ENCODE results near the gene B3GAT3. TPM values are rescaled to one million over a fixed set of nuclear protein-coding genes. Genes with fewer than 3 reads are reported as not detected.

B3GAT3 gene
- total RNA-seq, 4 donors from 2014 or later = 8.6 to 17.2 (median 12.9) TPM

DNA sequence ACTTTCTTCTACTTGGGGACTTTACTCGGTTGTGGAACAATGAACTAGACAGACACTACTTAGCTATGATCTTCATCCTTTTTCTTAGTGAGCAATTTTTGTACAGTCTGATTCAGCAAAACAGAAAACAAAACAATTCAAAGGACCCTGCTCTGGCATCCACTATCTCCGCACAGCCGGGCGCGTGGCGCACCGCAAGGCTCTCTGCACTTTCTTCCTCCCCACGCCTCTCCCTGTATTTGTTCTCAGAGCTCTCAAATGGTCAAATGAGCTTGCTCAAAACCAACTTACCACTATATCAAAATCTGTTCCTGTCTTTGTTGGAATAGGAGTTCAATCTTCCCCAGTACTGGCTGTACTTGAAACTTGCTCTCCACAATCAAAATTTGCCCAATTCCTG is 55.5 kb downstream of the B3GAT3 start:
- WGBS, 2 donors = 90 to 91% methylated on average over 8 of the region's 8 CpGs
- intact Hi-C loops (cut with DNase I) = no loop called here

More for the DNA sequence above, 55.5 kb downstream of the B3GAT3 start:
- no peak for DNase-seq
- Histone ChIP-seq H3K4me1 (peaks cover under 1 to 54% (median 9%) of the 10 kb centered on the region in 3 donors), H3K4me3 (no peak overlapping the region), H3K9me3 (no peaks in the 10 kb centered on the region), H3K27me3 (no peaks in the 10 kb centered on the region), H3K27ac (peak overlapping the region in 2 of 4 donors; percentile 7 to 36), H3K36me3 (peaks cover 10 to 98% (median 51%) of the 10 kb centered on the region in 3 donors)
- no peak for TF ChIP-seq CTCF (IDR thresholded peaks at IDR 0.05)
- no peak for TF ChIP-seq POLR2A (IDR thresholded peaks at IDR 0.05)

Small RNAs within 50 kb of the gene (small RNA-seq; reads per million reads assigned to genes)
- gene AP001458.1 (0 reads per million in 4 donors), gene MIR6747 (0 to 0.36 (median 0.04) reads per million in 4 donors), gene SNORA57 (0 reads per million in 4 donors)

Other genes with a start within 250 kb of the B3GAT3 start
- gene SCGB1A1, start 203.0 kb downstream of the B3GAT3 start, total RNA-seq = 1 to 10 TPM in 2 of 4 donors, not detected in 2; 5.9 to 6.6 TPM
- 1,000 to 10,000 TPM in 2 of 4 donors, 100 to 1,000 TPM in 2; 695 to 1,250 (median 954) TPM for gene AHNAK, start 75.2 kb downstream of the B3GAT3 start, total RNA-seq
- gene EEF1G, start 48.1 kb downstream of the B3GAT3 start, total RNA-seq = 1,000 to 10,000 TPM; 1,144 to 2,095 (median 1,685) TPM
- gene TUT1, start 30.5 kb downstream of the B3GAT3 start, total RNA-seq = 10 to 100 TPM in 1 of 4 donors, 1 to 10 TPM in 3; 5.0 to 12.7 (median 8.0) TPM
- 100 to 1,000 TPM; 103 to 132 (median 111) TPM for gene MTA2, start 20.1 kb downstream of the B3GAT3 start, total RNA-seq
- 10 to 100 TPM; 34.7 to 58.6 (median 53.6) TPM for gene EML3, start 9.2 kb downstream of the B3GAT3 start, total RNA-seq
- 10 to 100 TPM in 1 of 4 donors, 1 to 10 TPM in 3; 5.5 to 10.8 (median 7.2) TPM for gene ROM1, start 8.7 kb downstream of the B3GAT3 start, total RNA-seq
- 10 to 100 TPM; 90.8 to 97.2 (median 95.0) TPM for gene GANAB, start 24.6 kb upstream of the B3GAT3 start, total RNA-seq
- 10 to 100 TPM; 15.4 to 21.2 (median 19.0) TPM for gene INTS5, start 31.3 kb upstream of the B3GAT3 start, total RNA-seq
- gene C11orf98, start 43.2 kb upstream of the B3GAT3 start, total RNA-seq = 10 to 100 TPM; 36.0 to 53.4 (median 43.6) TPM
- gene CSKMT, start 43.3 kb upstream of the B3GAT3 start, total RNA-seq = 10 to 100 TPM in 2 of 4 donors, 1 to 10 TPM in 2; 1.1 to 10.5 (median 7.0) TPM
- gene UQCC3, start 49.7 kb upstream of the B3GAT3 start, total RNA-seq = 10 to 100 TPM; 10.5 to 17.2 (median 12.2) TPM
- 1 to 10 TPM; 1.8 to 3.6 (median 2.5) TPM for gene LBHD1, start 50.3 kb upstream of the B3GAT3 start, total RNA-seq
- 100 to 1,000 TPM in 1 of 4 donors, 10 to 100 TPM in 3; 67.3 to 148 (median 86.1) TPM for gene UBXN1, start 57.1 kb upstream of the B3GAT3 start, total RNA-seq
- 10 to 100 TPM in 1 of 4 donors, 1 to 10 TPM in 2, under 1 TPM in 1; 0.27 to 12.0 (median 4.5) TPM for gene LRRN4CL, start 67.5 kb upstream of the B3GAT3 start, total RNA-seq
- gene BSCL2, start 85.4 kb upstream of the B3GAT3 start, total RNA-seq = 10 to 100 TPM; 25.7 to 69.4 (median 32.6) TPM
- gene GNG3, start 85.7 kb upstream of the B3GAT3 start, total RNA-seq = not detected
- gene HNRNPUL2, start 105.5 kb upstream of the B3GAT3 start, total RNA-seq = 10 to 100 TPM; 14.4 to 33.0 (median 26.4) TPM
- 10 to 100 TPM in 3 of 4 donors, 1 to 10 TPM in 1; 9.6 to 21.3 (median 15.0) TPM for gene TTC9C, start 106.5 kb upstream of the B3GAT3 start, total RNA-seq
- gene ZBTB3, start 132.2 kb upstream of the B3GAT3 start, total RNA-seq = 1 to 10 TPM; 4.7 to 7.7 (median 6.9) TPM
- gene POLR2G, start 139.6 kb upstream of the B3GAT3 start, total RNA-seq = 10 to 100 TPM; 26.5 to 61.2 (median 47.7) TPM
- gene TAF6L, start 149.4 kb upstream of the B3GAT3 start, total RNA-seq = 10 to 100 TPM; 11.5 to 40.2 (median 19.0) TPM
- gene TMEM179B, start 165.4 kb upstream of the B3GAT3 start, total RNA-seq = 10 to 100 TPM; 35.6 to 60.1 (median 43.3) TPM
- 10 to 100 TPM; 13.2 to 28.4 (median 22.0) TPM for gene TMEM223, start 170.0 kb upstream of the B3GAT3 start, total RNA-seq
- gene NXF1, start 183.5 kb upstream of the B3GAT3 start, total RNA-seq = 10 to 100 TPM; 38.1 to 62.4 (median 44.4) TPM
- gene STX5, start 210.1 kb upstream of the B3GAT3 start, total RNA-seq = 10 to 100 TPM; 23.0 to 34.7 (median 24.2) TPM
- not detected for gene TEX54, start 210.9 kb upstream of the B3GAT3 start, total RNA-seq
- 10 to 100 TPM; 31.7 to 74.0 (median 44.3) TPM for gene WDR74, start 217.6 kb upstream of the B3GAT3 start, total RNA-seq